Measurements from ENCODE around the gene DAAM2. TPM values are rescaled to one million over a fixed set of nuclear protein-coding genes. Genes with fewer than 3 reads are reported as not detected.

DAAM2 gene
- total RNA-seq, 1 donor from 2014 or later: 0.59 TPM

- H3K9me3 Mint-ChIP-seq (ENCODE audit: unreplicated experiment): no peaks in the 10 kb centered on the region
- no peaks in the 10 kb centered on the region for H3K27me3 Mint-ChIP-seq (ENCODE audit: unreplicated experiment)
- no peak for DNase-seq
- no peak overlapping the region for H3K27ac Mint-ChIP-seq (ENCODE audit: unreplicated experiment)
- H3K4me3 Mint-ChIP-seq (ENCODE audit: unreplicated experiment): no peak overlapping the region
- H3K4me1 Mint-ChIP-seq (ENCODE audit: low read depth, unreplicated experiment): peaks cover 3% of the 10 kb centered on the region
- H3K36me3 Mint-ChIP-seq (ENCODE audit: unreplicated experiment): no peaks in the 10 kb centered on the region
- TF ChIP-seq, protein P1, sequence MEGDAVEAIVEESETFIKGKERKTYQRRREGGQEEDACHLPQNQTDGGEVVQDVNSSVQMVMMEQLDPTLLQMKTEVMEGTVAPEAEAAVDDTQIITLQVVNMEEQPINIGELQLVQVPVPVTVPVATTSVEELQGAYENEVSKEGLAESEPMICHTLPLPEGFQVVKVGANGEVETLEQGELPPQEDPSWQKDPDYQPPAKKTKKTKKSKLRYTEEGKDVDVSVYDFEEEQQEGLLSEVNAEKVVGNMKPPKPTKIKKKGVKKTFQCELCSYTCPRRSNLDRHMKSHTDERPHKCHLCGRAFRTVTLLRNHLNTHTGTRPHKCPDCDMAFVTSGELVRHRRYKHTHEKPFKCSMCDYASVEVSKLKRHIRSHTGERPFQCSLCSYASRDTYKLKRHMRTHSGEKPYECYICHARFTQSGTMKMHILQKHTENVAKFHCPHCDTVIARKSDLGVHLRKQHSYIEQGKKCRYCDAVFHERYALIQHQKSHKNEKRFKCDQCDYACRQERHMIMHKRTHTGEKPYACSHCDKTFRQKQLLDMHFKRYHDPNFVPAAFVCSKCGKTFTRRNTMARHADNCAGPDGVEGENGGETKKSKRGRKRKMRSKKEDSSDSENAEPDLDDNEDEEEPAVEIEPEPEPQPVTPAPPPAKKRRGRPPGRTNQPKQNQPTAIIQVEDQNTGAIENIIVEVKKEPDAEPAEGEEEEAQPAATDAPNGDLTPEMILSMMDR (IDR thresholded peaks at IDR 0.05; ENCODE audit: partially characterized antibody, unreplicated experiment): no peak
Measured at GRCh38 chr6:39942903-39943580, 150.9 kb downstream of the DAAM2 start.

GRCh38 chr6:39945626-39946025 is 153.4 kb downstream of the DAAM2 start:
- Mint-ChIP-seq H3K4me3 (ENCODE audit: unreplicated experiment) (no peak overlapping the region), H3K9me3 (ENCODE audit: unreplicated experiment) (no peaks in the 10 kb centered on the region), H3K27ac (ENCODE audit: unreplicated experiment) (no peak overlapping the region), H3K4me1 (ENCODE audit: low read depth, unreplicated experiment) (no peaks in the 10 kb centered on the region), H3K27me3 (ENCODE audit: unreplicated experiment) (no peaks in the 10 kb centered on the region), H3K36me3 (ENCODE audit: unreplicated experiment) (no peaks in the 10 kb centered on the region)
- TF ChIP-seq, protein P1 (IDR thresholded peaks at IDR 0.05; ENCODE audit: partially characterized antibody, unreplicated experiment): no peak
- DNase-seq: no peak

GRCh38 chr6:39947611-39948068 is 155.5 kb downstream of the DAAM2 start:
- Mint-ChIP-seq H3K9me3 (ENCODE audit: unreplicated experiment) (no peaks in the 10 kb centered on the region), H3K27me3 (ENCODE audit: unreplicated experiment) (no peaks in the 10 kb centered on the region), H3K4me1 (ENCODE audit: low read depth, unreplicated experiment) (no peaks in the 10 kb centered on the region), H3K27ac (ENCODE audit: unreplicated experiment) (no peak overlapping the region), H3K36me3 (ENCODE audit: unreplicated experiment) (no peaks in the 10 kb centered on the region), H3K4me3 (ENCODE audit: unreplicated experiment) (no peak overlapping the region)
- TF ChIP-seq, protein P1 (IDR thresholded peaks at IDR 0.05; ENCODE audit: partially characterized antibody, unreplicated experiment): no peak
- no peak for DNase-seq

DNA sequence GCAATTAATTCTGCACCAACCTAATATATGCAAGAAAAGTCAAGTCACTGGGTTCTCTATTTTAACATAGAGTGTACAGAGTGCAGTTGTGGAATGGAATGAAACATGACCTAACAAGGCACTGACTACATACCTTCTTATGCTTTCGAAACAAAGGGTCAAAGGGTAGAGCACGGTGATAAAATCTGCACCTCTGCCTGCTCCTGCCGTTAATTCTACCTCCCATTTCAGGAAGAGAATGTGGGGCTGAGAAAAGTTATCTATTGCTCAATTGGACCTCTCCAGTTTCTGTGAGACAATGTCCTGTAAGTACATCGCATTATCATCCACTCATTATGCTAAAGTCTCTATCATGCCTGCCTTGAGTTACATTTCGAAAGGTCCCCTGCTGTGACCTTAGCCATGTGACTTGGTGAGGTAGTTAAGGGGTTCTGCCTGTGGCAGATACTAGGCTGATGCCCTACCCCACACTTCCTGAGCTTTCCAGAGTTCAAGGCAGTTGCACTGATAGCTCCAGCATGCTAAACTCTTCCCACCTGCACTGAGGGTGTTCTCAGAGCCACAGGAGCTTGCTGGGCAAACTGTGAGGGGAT is 156.1 kb downstream of the DAAM2 start:
- TF ChIP-seq, protein P1 (IDR thresholded peaks at IDR 0.05; ENCODE audit: partially characterized antibody, unreplicated experiment): no peak

DNA sequence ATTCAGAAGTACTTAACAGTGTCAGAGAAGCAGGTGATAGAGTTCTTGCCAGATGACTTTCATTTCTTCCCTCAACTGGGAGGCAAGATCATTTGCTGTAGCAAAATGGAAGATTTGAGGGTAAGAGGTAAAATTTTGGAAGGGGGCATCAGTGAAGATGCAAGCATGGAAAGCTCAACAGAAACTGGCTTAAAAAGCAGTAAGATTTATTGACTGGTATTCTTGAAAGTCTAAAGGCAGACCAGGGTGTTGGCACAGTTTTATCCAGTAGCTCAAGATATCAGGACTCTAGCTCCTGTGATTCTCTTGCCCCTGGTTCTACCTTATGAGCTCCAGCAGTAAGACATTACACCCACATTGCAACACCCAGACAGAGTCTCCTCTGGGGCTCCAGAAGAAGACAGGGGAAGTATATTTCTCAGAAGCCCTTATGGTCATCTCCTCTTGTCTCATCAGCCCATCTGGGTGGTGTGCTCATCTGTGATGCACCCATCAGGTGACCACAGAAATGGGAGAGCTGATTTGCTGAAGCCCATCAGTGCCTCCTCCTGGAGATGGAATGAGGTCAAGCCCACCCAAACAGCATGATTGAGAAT is 158.0 kb downstream of the DAAM2 start:
- TF ChIP-seq, protein P1 (IDR thresholded peaks at IDR 0.05; ENCODE audit: partially characterized antibody, unreplicated experiment): no peak
- Mint-ChIP-seq H3K9me3 (ENCODE audit: unreplicated experiment) (no peaks in the 10 kb centered on the region), H3K4me1 (ENCODE audit: low read depth, unreplicated experiment) (no peaks in the 10 kb centered on the region), H3K4me3 (ENCODE audit: unreplicated experiment) (no peak overlapping the region), H3K27ac (ENCODE audit: unreplicated experiment) (no peak overlapping the region), H3K36me3 (ENCODE audit: unreplicated experiment) (no peaks in the 10 kb centered on the region), H3K27me3 (ENCODE audit: unreplicated experiment) (no peaks in the 10 kb centered on the region)
- DNase-seq: no peak

More for the DNA sequence above, 156.1 kb downstream of the DAAM2 start:
- H3K27ac Mint-ChIP-seq (ENCODE audit: unreplicated experiment): no peak overlapping the region
- no peak overlapping the region for H3K4me3 Mint-ChIP-seq (ENCODE audit: unreplicated experiment)
- no peak for DNase-seq
- H3K36me3 Mint-ChIP-seq (ENCODE audit: unreplicated experiment): no peaks in the 10 kb centered on the region
- no peaks in the 10 kb centered on the region for H3K27me3 Mint-ChIP-seq (ENCODE audit: unreplicated experiment)
- no peaks in the 10 kb centered on the region for H3K4me1 Mint-ChIP-seq (ENCODE audit: low read depth, unreplicated experiment)
- no peaks in the 10 kb centered on the region for H3K9me3 Mint-ChIP-seq (ENCODE audit: unreplicated experiment)

Data from glutamatergic neuron (in vitro differentiated cells).